H1 (cell line): ENCODE measurements around the gene CHPF2. TPM values are rescaled to one million over a fixed set of nuclear protein-coding genes. Genes with fewer than 3 reads are reported as not detected.

Source experiments
- CBX8 ChIP-seq: fragments of 300-800, 300-1000 bp; sonication (generic); IDR thresholded peaks from 2 replicates; pipeline ENCODE4 v1.7.1; 2016; ENCODE audit warnings: low read depth, low read length, borderline replicate concordance
- EP300 ChIP-seq, 2 experiments: IDR thresholded peaks; 1 replicate in 1 of 2; 2 replicates in 1 of 2; pipeline ENCODE4 v1.6.1; 2011 to 2012; ENCODE audit warnings: low read depth in 2 of 2, low read length in 2 of 2, mild to moderate bottlenecking in 2 of 2, borderline replicate concordance in 1 of 2, inconsistent platforms in 1 of 2, moderate library complexity in 1 of 2
- HDAC2 ChIP-seq, 2 experiments: fragments of 300-600 bp in 1 of 2; sonication (generic) in 1 of 2; IDR thresholded peaks; 2 replicates each; pipeline ENCODE4 v1.6.1; 2011 to 2012; ENCODE audit warnings: low read depth in 2 of 2, low read length in 2 of 2, mild to moderate bottlenecking in 2 of 2, moderate library complexity in 2 of 2, borderline replicate concordance in 1 of 2, inconsistent platforms in 1 of 2
- RNF2 ChIP-seq: fragments of 200-900, 300-1000 bp; sonication (generic); IDR thresholded peaks from 2 replicates; pipeline ENCODE4 v1.7.1; 2016; ENCODE audit warnings: borderline replicate concordance, low read depth, mild to moderate bottlenecking, antibody characterized with exemption, low read length; ENCODE audit not compliant: poor library complexity, severe bottlenecking; ENCODE audit errors: missing control alignments
- SIRT6 ChIP-seq: IDR thresholded peaks from one replicate; pipeline ENCODE4 v1.7.1; 2012; ENCODE audit warnings: low read length, inconsistent platforms
- polyA plus RNA-seq, 7 experiments: library from polyadenylated mRNA; depleted of rRNA in 3 of 7; stranded (reverse) in 5 of 7; unstranded in 2 of 7; fragments of >200 nt in 5 of 7; fragments of 200-250 nt in 2 of 7; gene quantifications; 1 replicate in 5 of 7; 2 replicates in 1 of 7; 4 replicates in 1 of 7; pipeline versions ENCODE4 v1.2.1 to v1.2.3, GENCODE V29; 2011 to 2013; ENCODE audit warnings: missing spikeins in 2 of 7, mixed read lengths in 2 of 7
- total RNA-seq: library from RNA; stranded (reverse); fragmentation: NEBNext Ultra II Directional; extraction: Animal tissue kit (Norgen Biotek cat#: 25700); gene quantifications from 2 replicates; pipeline ENCODE4 v1.2.1, GENCODE V29; 2021

Gene CHPF2
- total and polyA plus RNA-seq, 2 of the 8 experiments (the other 6 are each of a cell fraction or from before 2014, with no cell fraction given) = 14.4 to 20.6 TPM

- TF ChIP-seq HDAC2 (IDR thresholded peaks at IDR 0.05; ENCODE audit: borderline replicate concordance in 1 of 2, low read depth in 2 of 2, low read length in 2 of 2) (no peak), SIRT6 (no peak), EP300 (IDR thresholded peaks at IDR 0.05; ENCODE audit: borderline replicate concordance in 1 of 2, low read depth in 2 of 2, low read length in 2 of 2) (no peak), CBX8 (no peak), RNF2 (no peak)
Observed at GRCh38 chr7:151260883-151261282, 28.6 kb downstream of the CHPF2 start (continued).
